Measurements from ENCODE around the gene PSMD1.
"Not testable (repeated sequence)": the region's sequence is repeated elsewhere in the genome, so short reads cannot be mapped to it uniquely, and the experiment has no call there.

Gene PSMD1

DNA sequence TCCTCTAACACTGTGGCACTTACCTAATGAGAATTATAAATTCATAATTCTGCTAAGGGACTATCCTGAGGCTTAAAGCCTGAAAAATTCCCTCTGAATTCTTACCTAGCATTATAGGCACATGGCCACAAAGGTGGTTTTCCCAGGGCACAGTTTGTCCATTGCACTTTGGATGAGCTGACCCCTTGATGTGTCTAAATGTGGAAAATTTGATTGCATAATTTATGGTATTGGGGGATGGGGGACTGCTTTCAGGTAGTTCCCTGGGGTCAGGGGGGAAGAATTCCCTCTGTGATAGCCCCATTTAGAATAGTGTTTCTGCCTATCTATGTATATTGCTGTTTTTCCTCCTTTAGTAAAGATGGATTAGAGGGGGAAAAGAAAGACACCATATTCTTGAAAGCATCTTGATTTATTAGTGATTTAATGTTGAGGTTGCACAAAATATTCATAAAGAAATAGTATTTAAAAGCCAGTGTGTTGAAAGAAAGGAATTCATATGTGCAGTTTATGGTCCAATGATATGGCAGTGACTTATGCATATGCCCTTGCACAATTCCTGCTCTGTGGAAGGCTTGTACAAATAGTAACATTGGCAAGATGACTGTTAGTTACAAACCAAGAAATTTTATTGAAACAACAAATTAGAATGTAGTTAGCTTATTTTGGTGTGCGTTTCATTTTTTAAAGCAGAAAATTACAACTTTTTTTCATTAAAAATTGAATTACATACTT is 76.9 kb downstream of the PSMD1 start:
- Histone ChIP-seq H3K27ac (ENCODE audit: low read length) (no peak overlapping the region), H3K4me3 (ENCODE audit: low read length in 2 of 2) (no peak overlapping the region), H3K27me3 (ENCODE audit: control insufficient read depth in 1 of 2, insufficient read depth in 2 of 2, low read length in 2 of 2) (no peaks in the 10 kb centered on the region), H3K9ac (ENCODE audit: low read length in 2 of 2) (no peak overlapping the region), H3K36me3 (ENCODE audit: control insufficient read depth in 2 of 2, insufficient read depth in 2 of 2, low read length in 2 of 2) (no peaks in the 10 kb centered on the region), H3K9me3 (ENCODE audit: control insufficient read depth in 2 of 2, low read length in 2 of 2) (no peaks in the 10 kb centered on the region), H3K4me1 (ENCODE audit: control insufficient read depth, insufficient read depth, low read length) (no peaks in the 10 kb centered on the region)

DNA sequence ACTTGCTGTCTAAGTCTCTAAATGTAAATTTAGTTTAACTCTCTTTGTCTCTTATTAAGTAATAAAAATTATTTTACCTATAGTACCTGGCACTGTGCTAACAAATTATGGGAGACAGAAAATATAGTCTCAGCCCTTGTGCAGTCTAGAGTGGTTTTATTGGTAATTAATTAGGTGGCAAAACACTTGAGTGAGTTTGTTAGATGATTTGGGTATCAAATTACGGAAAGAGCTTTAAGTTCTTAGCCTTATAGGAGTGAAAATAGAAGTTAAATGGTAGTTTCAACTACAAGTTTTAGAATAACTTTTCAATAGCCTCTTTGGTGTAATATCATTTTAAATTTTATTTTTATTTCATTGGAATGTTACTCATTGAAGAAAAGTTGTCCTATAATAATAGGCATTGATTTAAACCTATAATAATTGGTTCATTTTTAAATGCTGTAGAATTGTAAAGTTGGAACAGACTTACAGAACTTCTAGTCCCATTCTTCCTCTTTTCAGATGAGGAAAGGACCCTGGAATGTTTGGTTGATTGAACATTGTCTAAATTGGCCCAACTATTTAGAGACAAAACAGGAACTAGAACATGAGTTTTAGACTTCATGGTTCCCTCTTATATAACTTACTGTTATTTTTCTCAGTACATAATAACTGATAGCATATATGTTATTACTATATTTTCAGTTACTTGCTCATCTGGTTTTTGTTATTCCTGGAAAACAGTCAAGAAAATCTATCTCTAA is 78.4 kb downstream of the PSMD1 start:
- Histone ChIP-seq H3K4me1 (ENCODE audit: control insufficient read depth, insufficient read depth, low read length) (no peaks in the 10 kb centered on the region), H3K9ac (ENCODE audit: low read length in 2 of 2) (no peak overlapping the region), H3K9me3 (ENCODE audit: control insufficient read depth in 2 of 2, low read length in 2 of 2) (no peaks in the 10 kb centered on the region), H3K27ac (ENCODE audit: low read length) (no peak overlapping the region), H3K27me3 (ENCODE audit: control insufficient read depth in 1 of 2, insufficient read depth in 2 of 2, low read length in 2 of 2) (no peaks in the 10 kb centered on the region), H3K4me3 (ENCODE audit: low read length in 2 of 2) (no peak overlapping the region), H3K36me3 (ENCODE audit: control insufficient read depth in 2 of 2, insufficient read depth in 2 of 2, low read length in 2 of 2) (no peaks in the 10 kb centered on the region)

DNA sequence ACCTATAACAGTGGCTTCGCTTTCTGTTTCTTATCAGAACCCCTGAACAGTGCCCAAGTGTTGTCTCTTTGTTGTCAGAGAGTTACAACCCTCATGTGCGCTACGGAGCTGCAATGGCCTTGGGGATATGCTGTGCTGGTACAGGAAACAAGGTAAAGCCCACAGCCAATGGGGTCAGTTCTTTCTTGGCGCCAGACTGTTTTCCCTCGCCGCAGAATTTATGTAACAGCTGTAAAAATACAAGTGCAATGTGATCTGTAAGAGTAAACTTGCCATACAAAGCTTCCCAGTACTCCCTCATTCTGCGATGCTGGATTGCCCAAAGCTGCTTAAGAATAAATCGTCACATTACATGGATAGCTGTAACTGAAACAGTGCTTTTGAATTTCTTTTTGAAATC is 82.0 kb downstream of the PSMD1 start:
- Histone ChIP-seq H3K4me3 (ENCODE audit: low read length in 2 of 2) (no peak overlapping the region), H3K36me3 (ENCODE audit: control insufficient read depth in 2 of 2, insufficient read depth in 2 of 2, low read length in 2 of 2) (no peaks in the 10 kb centered on the region), H3K4me1 (ENCODE audit: control insufficient read depth, insufficient read depth, low read length) (no peaks in the 10 kb centered on the region), H3K9me3 (ENCODE audit: control insufficient read depth in 2 of 2, low read length in 2 of 2) (no peaks in the 10 kb centered on the region), H3K27ac (ENCODE audit: low read length) (no peak overlapping the region), H3K9ac (ENCODE audit: low read length in 2 of 2) (no peak overlapping the region), H3K27me3 (ENCODE audit: control insufficient read depth in 1 of 2, insufficient read depth in 2 of 2, low read length in 2 of 2) (no peaks in the 10 kb centered on the region)

DNA sequence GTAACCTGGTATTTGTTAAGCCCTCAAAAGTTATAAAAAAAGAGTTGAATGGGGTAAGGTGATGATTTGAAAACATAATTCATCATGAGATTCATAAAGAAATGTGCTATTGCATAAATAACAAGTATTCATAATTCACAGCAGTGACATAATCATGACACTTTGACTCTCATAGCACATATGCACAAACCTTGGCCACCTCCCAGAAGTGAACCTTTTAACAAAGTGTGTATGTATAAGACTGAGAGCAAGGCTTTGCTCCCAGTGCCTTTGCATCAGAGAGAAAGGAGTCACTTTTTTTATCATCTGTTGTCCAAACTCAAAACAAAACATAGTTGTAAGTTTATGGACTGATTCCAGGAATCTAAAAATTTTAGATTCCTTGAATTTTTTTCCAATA is 83.1 kb downstream of the PSMD1 start:
- no peaks in the 10 kb centered on the region for H3K9me3 ChIP-seq (ENCODE audit: control insufficient read depth in 2 of 2, low read length in 2 of 2)
- no peak overlapping the region for H3K4me3 ChIP-seq (ENCODE audit: low read length in 2 of 2)
- no peaks in the 10 kb centered on the region for H3K27me3 ChIP-seq (ENCODE audit: control insufficient read depth in 1 of 2, insufficient read depth in 2 of 2, low read length in 2 of 2)
- H3K27ac ChIP-seq (ENCODE audit: low read length), result no peak overlapping the region
- no peak overlapping the region for H3K9ac ChIP-seq (ENCODE audit: low read length in 2 of 2)
- H3K36me3 ChIP-seq (ENCODE audit: control insufficient read depth in 2 of 2, insufficient read depth in 2 of 2, low read length in 2 of 2), result no peaks in the 10 kb centered on the region
- H3K4me1 ChIP-seq (ENCODE audit: control insufficient read depth, insufficient read depth, low read length), result no peaks in the 10 kb centered on the region

DNA sequence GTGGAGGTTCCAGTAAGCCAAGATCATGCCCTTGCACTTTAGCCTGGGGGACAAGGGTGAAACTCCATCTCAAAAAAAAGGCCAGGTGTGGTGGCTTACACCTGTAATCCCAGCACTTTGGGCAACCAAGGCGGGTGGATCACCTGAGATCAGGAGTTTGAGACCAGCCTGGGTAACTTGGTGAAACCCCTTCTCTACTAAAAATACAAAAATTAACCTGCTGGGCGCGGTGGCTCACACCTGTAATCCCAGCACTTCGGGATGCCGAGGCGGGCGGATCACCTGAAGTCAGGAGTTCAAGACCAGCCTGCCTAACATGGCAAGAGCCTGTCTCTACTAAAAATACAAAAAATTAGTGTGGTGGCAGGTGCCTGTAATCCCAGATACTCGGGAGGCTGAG is 84.1 kb downstream of the PSMD1 start:
- not testable (repeated sequence) for H3K27me3 ChIP-seq (ENCODE audit: control insufficient read depth in 1 of 2, insufficient read depth in 2 of 2, low read length in 2 of 2); H3K4me1 ChIP-seq (ENCODE audit: control insufficient read depth, insufficient read depth, low read length); H3K9me3 ChIP-seq (ENCODE audit: control insufficient read depth in 2 of 2, low read length in 2 of 2); H3K4me3 ChIP-seq (ENCODE audit: low read length in 2 of 2); H3K9ac ChIP-seq (ENCODE audit: low read length in 2 of 2); H3K27ac ChIP-seq (ENCODE audit: low read length); H3K36me3 ChIP-seq (ENCODE audit: control insufficient read depth in 2 of 2, insufficient read depth in 2 of 2, low read length in 2 of 2)

DNA sequence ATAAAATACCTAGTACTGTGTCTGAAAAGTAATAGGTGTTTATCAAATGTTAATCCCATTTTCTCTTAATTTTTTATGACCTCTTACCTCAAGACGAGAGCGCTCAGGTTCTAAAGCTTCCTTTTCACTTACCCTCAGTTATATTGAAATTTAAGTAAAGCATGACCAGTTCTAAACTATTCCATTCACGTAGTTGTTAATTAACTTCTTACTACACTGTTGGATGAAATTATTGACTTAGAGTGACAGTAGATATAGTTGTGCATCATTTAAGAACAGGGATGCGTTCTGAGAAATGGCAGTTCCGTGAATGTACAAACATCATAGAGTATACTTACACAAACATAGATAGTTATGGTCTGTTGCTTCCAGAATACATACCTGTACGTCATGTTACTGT is 88.2 kb downstream of the PSMD1 start:
- no peaks in the 10 kb centered on the region for H3K27me3 ChIP-seq (ENCODE audit: control insufficient read depth in 1 of 2, insufficient read depth in 2 of 2, low read length in 2 of 2)
- H3K4me3 ChIP-seq (ENCODE audit: low read length in 2 of 2), result no peak overlapping the region
- no peak overlapping the region for H3K27ac ChIP-seq (ENCODE audit: low read length)
- H3K9me3 ChIP-seq (ENCODE audit: control insufficient read depth in 2 of 2, low read length in 2 of 2), result no peaks in the 10 kb centered on the region
- no peak overlapping the region for H3K9ac ChIP-seq (ENCODE audit: low read length in 2 of 2)
- peaks cover 2 to 7% of the 10 kb centered on the region in 2 donors for H3K36me3 ChIP-seq (ENCODE audit: control insufficient read depth in 2 of 2, insufficient read depth in 2 of 2, low read length in 2 of 2)
- no peaks in the 10 kb centered on the region for H3K4me1 ChIP-seq (ENCODE audit: control insufficient read depth, insufficient read depth, low read length)

DNA sequence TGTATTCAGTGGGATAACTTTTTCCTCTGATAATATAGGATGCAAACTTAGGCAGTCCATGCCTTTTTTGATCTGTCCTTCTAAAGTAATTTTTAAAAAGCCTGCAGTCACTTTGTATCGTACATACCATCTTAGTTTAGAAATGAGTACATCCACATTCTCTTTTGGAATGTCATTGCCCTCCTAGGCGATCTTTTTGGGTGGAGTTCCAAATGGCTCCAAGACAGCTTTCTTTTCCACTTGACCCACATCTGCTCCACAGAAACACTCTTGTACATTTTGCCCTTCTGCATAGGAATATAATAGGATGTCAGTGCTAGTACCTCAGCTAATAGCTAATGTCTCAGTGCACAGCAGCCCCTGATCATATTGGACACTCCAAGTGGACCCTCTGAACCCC is 90.0 kb downstream of the PSMD1 start:
- Histone ChIP-seq H3K9me3 (ENCODE audit: control insufficient read depth in 2 of 2, low read length in 2 of 2) (no peaks in the 10 kb centered on the region), H3K27me3 (ENCODE audit: control insufficient read depth in 1 of 2, insufficient read depth in 2 of 2, low read length in 2 of 2) (no peaks in the 10 kb centered on the region), H3K4me3 (ENCODE audit: low read length in 2 of 2) (no peak overlapping the region), H3K36me3 (ENCODE audit: control insufficient read depth in 2 of 2, insufficient read depth in 2 of 2, low read length in 2 of 2) (peaks cover 2 to 7% of the 10 kb centered on the region in 2 donors), H3K27ac (ENCODE audit: low read length) (no peak overlapping the region), H3K4me1 (ENCODE audit: control insufficient read depth, insufficient read depth, low read length) (no peaks in the 10 kb centered on the region), H3K9ac (ENCODE audit: low read length in 2 of 2) (no peak overlapping the region)

DNA sequence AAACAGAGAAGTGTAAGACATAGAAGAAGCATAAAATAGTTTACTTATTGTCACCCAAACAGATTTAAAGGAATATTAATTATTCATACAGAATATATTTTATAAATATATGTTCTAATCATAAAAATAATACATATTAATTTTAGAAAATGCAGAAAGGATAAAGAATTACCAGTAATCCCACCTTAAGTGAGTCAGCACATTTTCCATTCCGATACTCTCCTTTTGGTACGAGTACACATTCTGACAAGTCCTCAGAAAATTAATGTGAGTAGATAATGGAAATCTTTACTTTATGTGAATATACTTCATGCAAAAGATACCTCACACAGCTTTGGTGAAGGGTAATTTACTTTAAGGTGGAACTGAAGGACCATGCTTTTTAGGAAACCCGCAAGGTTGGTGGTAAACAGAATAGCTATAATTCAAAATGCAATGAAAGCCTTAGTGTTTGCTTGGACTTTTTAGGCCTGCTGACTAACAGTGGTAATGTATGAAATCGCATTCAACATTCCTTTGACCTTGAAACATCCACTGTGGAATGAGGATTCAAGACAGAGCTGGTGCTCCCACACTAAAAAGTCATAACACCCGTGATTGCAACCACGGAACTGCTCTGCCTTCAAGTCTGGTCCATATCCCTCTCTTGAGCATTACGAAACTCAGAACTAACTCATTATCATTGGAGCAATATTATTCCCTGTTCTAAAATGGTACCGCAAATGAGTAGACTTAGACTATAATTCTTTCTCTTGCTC is 96.3 kb downstream of the PSMD1 start:
- Histone ChIP-seq H3K36me3 (ENCODE audit: control insufficient read depth in 2 of 2, insufficient read depth in 2 of 2, low read length in 2 of 2) (peaks cover 7 to 13% of the 10 kb centered on the region in 2 donors), H3K9ac (ENCODE audit: low read length in 2 of 2) (no peak overlapping the region), H3K27me3 (ENCODE audit: control insufficient read depth in 1 of 2, insufficient read depth in 2 of 2, low read length in 2 of 2) (no peaks in the 10 kb centered on the region), H3K4me3 (ENCODE audit: low read length in 2 of 2) (no peak overlapping the region), H3K27ac (ENCODE audit: low read length) (no peak overlapping the region), H3K9me3 (ENCODE audit: control insufficient read depth in 2 of 2, low read length in 2 of 2) (no peaks in the 10 kb centered on the region), H3K4me1 (ENCODE audit: control insufficient read depth, insufficient read depth, low read length) (no peaks in the 10 kb centered on the region)

DNA sequence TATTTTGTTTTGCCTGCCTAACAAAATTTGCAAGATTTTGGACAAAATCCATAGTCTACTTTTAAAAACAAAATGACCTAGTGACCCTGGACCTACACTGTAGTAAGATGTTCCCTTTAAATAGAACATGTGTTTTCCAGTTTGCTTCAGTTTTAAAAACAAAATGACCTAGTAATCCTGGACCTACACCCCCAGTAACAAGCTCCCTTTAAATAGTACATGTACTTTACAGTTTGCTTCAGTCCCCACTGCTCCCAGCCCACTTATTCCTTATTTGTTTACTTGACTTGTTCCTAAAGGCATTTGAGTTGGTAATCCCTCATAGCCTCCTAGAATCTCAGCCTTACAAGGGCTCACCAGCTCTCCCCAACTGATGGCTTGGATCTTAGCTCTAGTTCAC is 102.6 kb downstream of the PSMD1 start:
- no peak overlapping the region for H3K9ac ChIP-seq (ENCODE audit: low read length in 2 of 2)
- no peak overlapping the region for H3K27ac ChIP-seq (ENCODE audit: low read length)
- H3K36me3 ChIP-seq (ENCODE audit: control insufficient read depth in 2 of 2, insufficient read depth in 2 of 2, low read length in 2 of 2), result peaks cover 3 to 12% of the 10 kb centered on the region in 2 donors
- H3K27me3 ChIP-seq (ENCODE audit: control insufficient read depth in 1 of 2, insufficient read depth in 2 of 2, low read length in 2 of 2), result no peaks in the 10 kb centered on the region
- no peaks in the 10 kb centered on the region for H3K4me1 ChIP-seq (ENCODE audit: control insufficient read depth, insufficient read depth, low read length)
- no peak overlapping the region for H3K4me3 ChIP-seq (ENCODE audit: low read length in 2 of 2)
- no peaks in the 10 kb centered on the region for H3K9me3 ChIP-seq (ENCODE audit: control insufficient read depth in 2 of 2, low read length in 2 of 2)

DNA sequence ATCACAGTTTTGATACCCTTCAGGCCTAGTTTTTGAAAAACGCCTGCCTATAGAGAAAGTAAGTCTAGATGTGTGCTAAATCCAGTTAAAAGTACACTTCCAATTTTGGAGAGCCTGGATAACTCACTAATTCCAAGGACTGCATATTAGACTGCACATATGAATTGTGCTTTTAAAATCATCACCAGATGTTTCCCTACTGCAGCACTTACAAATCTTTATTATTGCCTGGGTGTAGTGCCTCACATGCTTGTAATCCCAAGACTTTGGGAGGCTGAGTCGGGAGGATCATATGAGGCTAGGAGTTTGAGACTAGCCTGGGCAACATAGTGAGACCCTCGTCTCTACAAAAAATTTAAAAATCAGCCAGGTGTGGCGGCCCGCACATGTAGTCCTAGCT is 104.0 kb downstream of the PSMD1 start:
- H3K27ac ChIP-seq (ENCODE audit: low read length), result no peak overlapping the region

More for the DNA sequence above, 104.0 kb downstream of the PSMD1 start:
- no peaks in the 10 kb centered on the region for H3K9me3 ChIP-seq (ENCODE audit: control insufficient read depth in 2 of 2, low read length in 2 of 2)
- peaks cover under 1 to 10% of the 10 kb centered on the region in 2 donors for H3K36me3 ChIP-seq (ENCODE audit: control insufficient read depth in 2 of 2, insufficient read depth in 2 of 2, low read length in 2 of 2)
- H3K27me3 ChIP-seq (ENCODE audit: control insufficient read depth in 1 of 2, insufficient read depth in 2 of 2, low read length in 2 of 2), result no peaks in the 10 kb centered on the region
- H3K9ac ChIP-seq (ENCODE audit: low read length in 2 of 2), result no peak overlapping the region
- no peaks in the 10 kb centered on the region for H3K4me1 ChIP-seq (ENCODE audit: control insufficient read depth, insufficient read depth, low read length)
- H3K4me3 ChIP-seq (ENCODE audit: low read length in 2 of 2), result no peak overlapping the region

Measured in stomach smooth muscle (tissue), 2 donors.